Keratinocyte (primary cell): ENCODE measurements around the gene WNT7A. TPM values are rescaled to one million over a fixed set of nuclear protein-coding genes. Genes with fewer than 3 reads are reported as not detected.

Source experiments
- DNase-seq: peaks from one replicate; pipeline ENCODE4 v3.0.0-alpha.2; 2011; ENCODE audit warnings: low read depth, missing footprints, low spot score
- FAIRE-seq: peaks from 2 replicates; lab custom pipeline; 2011; peaks lifted over from hg19 to GRCh38; lab: Jason Lieb, UNC
- H2AFZ ChIP-seq: 2 replicates; pipeline ENCODE4 v1.6.0; 2012; ENCODE audit warnings: low read length, control low read depth, inconsistent platforms; ENCODE audit not compliant: control insufficient read depth
- H3K27ac ChIP-seq: 2 replicates; pipeline ENCODE4 v1.5.1; 2011; ENCODE audit warnings: low read length; ENCODE audit not compliant: control insufficient read depth, insufficient read depth
- H3K27me3 ChIP-seq: 3 replicates; pipeline ENCODE4 v1.6.0; 2011; ENCODE audit warnings: low read length; ENCODE audit not compliant: control insufficient read depth, insufficient read depth; ENCODE audit errors: extremely low read depth
- H3K36me3 ChIP-seq, 2 experiments: 2 replicates in 1 of 2; 3 replicates in 1 of 2; pipeline ENCODE4 v1.5.1; 2011; ENCODE audit warnings: low read length in 2 of 2, mild to moderate bottlenecking in 1 of 2; ENCODE audit not compliant: control insufficient read depth in 2 of 2, insufficient read depth in 2 of 2; ENCODE audit errors: extremely low read depth in 1 of 2
- H3K4me1 ChIP-seq: 3 replicates; pipeline ENCODE4 v1.5.1; 2011; ENCODE audit warnings: low read length; ENCODE audit not compliant: control insufficient read depth, insufficient read depth; ENCODE audit errors: extremely low read depth
- H3K4me2 ChIP-seq: 3 replicates; pipeline ENCODE4 v1.6.0; 2011; ENCODE audit warnings: low read depth, low read length; ENCODE audit not compliant: control insufficient read depth, insufficient read depth; ENCODE audit errors: extremely low read depth
- H3K4me3 ChIP-seq, 3 experiments: fragments of 200-600 bp in 1 of 3; sonication (generic) in 1 of 3; 2 replicates in 2 of 3; 3 replicates in 1 of 3; pipeline ENCODE4 v1.5.1; 2011 to 2016; ENCODE audit warnings: low read length in 3 of 3, mild to moderate bottlenecking in 3 of 3, control low read depth in 2 of 3, inconsistent platforms in 1 of 3, low read depth in 1 of 3, mixed read lengths in 1 of 3, mixed run types in 1 of 3, moderate library complexity in 1 of 3; ENCODE audit not compliant: control insufficient read depth in 2 of 3, insufficient read depth in 2 of 3; ENCODE audit errors: extremely low read depth in 1 of 3
- H3K79me2 ChIP-seq: 2 replicates; pipeline ENCODE4 v1.6.0; 2012; ENCODE audit warnings: low read length; ENCODE audit not compliant: control insufficient read depth, insufficient read depth
- H3K9ac ChIP-seq: 3 replicates; pipeline ENCODE4 v1.6.0; 2011; ENCODE audit warnings: low read length; ENCODE audit not compliant: control insufficient read depth, insufficient read depth; ENCODE audit errors: extremely low read depth
- H3K9me1 ChIP-seq: 3 replicates; pipeline ENCODE4 v1.6.0; 2011; ENCODE audit warnings: low read length; ENCODE audit not compliant: control insufficient read depth, insufficient read depth; ENCODE audit errors: extremely low read depth
- H3K9me3 ChIP-seq: 2 replicates; pipeline ENCODE4 v1.5.1; 2012; ENCODE audit warnings: low read depth, low read length; ENCODE audit not compliant: control insufficient read depth
- H4K20me1 ChIP-seq: 3 replicates; pipeline ENCODE4 v1.6.0; 2011; ENCODE audit warnings: low read length; ENCODE audit not compliant: control insufficient read depth, insufficient read depth; ENCODE audit errors: extremely low read depth
- EZH2 ChIP-seq: IDR thresholded peaks from one replicate; pipeline ENCODE4 v1.6.1; 2012; ENCODE audit warnings: inconsistent platforms, mild to moderate bottlenecking, low read length, moderate library complexity
- dilution Hi-C: fragments of 300-500 bp; cut with MboI; formaldehyde crosslinking; loops from one replicate; pipeline ENCODE4 v1.7.0; 2020; ENCODE audit warnings: low sequenced_read_pairs; ENCODE audit not compliant: extremely low pct_ligation_motif_present
- polyA plus RNA-seq, 5 experiments: library from polyadenylated mRNA; depleted of rRNA in 3 of 5; stranded (reverse) in 3 of 5; stranded (forward) in 1 of 5; unstranded in 1 of 5; fragments of >200 nt; gene quantifications; 1 replicate in 1 of 5; 2 replicates in 3 of 5; 3 replicates in 1 of 5; pipeline versions ENCODE4 v1.2.1 to v1.2.3, GENCODE V29; 2011 to 2012; ENCODE audit warnings: missing spikeins in 2 of 5, low read depth in 1 of 5, low replicate concordance in 1 of 5
- TF ChIP-seq, protein P1 (sequence below), 3 experiments: IDR thresholded peaks in 1 of 3; conservative IDR thresholded peaks in 1 of 3; optimal IDR thresholded peaks in 1 of 3; 2 replicates in 2 of 3; 3 replicates in 1 of 3; pipeline versions ENCODE3 to v1.5.1; 2011; ENCODE audit warnings: low read length in 3 of 3, mild to moderate bottlenecking in 3 of 3, moderate library complexity in 2 of 3, control low read depth in 1 of 3, inconsistent platforms in 1 of 3; ENCODE audit not compliant: insufficient read depth in 2 of 3; ENCODE audit errors: extremely low read depth in 1 of 3

The WNT7A gene
- polyA plus RNA-seq, 1 donor (not counting 4 experiments of a cell fraction or from before 2014, with no cell fraction given) = 20.3 TPM

DNA sequence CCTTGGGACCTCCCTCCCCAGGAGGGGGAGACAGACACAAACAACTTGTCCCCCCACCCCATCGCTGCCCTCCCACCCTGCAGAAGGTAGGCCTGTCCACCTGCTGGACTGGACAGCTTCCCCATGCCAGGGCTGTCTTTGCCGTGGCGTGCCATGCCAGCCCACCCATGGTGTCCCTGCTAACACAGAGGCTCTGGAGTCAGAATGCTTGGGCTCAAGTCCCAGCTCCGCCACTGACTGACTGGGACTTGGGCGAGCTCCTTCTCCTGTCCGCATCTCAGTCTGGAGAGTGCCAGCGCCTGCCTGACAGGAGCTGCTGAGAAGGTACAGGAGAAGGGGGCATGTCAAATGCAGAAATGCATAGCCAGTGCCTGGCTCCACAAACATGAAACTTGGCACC, 23.9 kb downstream of the WNT7A start:
- no peak overlapping the region for H3K4me2 ChIP-seq
- H3K9me3 ChIP-seq = no peaks in the 10 kb centered on the region
- H3K79me2 ChIP-seq = peaks cover 42% of the 10 kb centered on the region
- H2AFZ ChIP-seq = no peak overlapping the region
- no peaks in the 10 kb centered on the region for H3K27me3 ChIP-seq
- no peak overlapping the region for H3K9ac ChIP-seq
- no peak for TF ChIP-seq EZH2
- TF ChIP-seq, protein P1, sequence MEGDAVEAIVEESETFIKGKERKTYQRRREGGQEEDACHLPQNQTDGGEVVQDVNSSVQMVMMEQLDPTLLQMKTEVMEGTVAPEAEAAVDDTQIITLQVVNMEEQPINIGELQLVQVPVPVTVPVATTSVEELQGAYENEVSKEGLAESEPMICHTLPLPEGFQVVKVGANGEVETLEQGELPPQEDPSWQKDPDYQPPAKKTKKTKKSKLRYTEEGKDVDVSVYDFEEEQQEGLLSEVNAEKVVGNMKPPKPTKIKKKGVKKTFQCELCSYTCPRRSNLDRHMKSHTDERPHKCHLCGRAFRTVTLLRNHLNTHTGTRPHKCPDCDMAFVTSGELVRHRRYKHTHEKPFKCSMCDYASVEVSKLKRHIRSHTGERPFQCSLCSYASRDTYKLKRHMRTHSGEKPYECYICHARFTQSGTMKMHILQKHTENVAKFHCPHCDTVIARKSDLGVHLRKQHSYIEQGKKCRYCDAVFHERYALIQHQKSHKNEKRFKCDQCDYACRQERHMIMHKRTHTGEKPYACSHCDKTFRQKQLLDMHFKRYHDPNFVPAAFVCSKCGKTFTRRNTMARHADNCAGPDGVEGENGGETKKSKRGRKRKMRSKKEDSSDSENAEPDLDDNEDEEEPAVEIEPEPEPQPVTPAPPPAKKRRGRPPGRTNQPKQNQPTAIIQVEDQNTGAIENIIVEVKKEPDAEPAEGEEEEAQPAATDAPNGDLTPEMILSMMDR (optimal IDR thresholded peaks at IDR 0.05 in 1 of 3, IDR thresholded peaks at IDR 0.05 in 1 of 3, conservative IDR thresholded peaks at IDR 0.05 in 1 of 3; ENCODE audit: extremely low read depth in 1 of 3, insufficient read depth in 2 of 3, low read length in 3 of 3) = no peak
- no peaks in the 10 kb centered on the region for H4K20me1 ChIP-seq
- H3K4me1 ChIP-seq = peaks cover 78% of the 10 kb centered on the region
- no peak overlapping the region for H3K4me3 ChIP-seq
- peaks cover 17 to 59% of the 10 kb centered on the region in 2 experiments for H3K36me3 ChIP-seq
- no peak for DNase-seq
- H3K9me1 ChIP-seq = no peaks in the 10 kb centered on the region
- no peak for FAIRE-seq
- dilution Hi-C loops = no loop called here
- peak overlapping the region; percentile 10 for H3K27ac ChIP-seq

DNA sequence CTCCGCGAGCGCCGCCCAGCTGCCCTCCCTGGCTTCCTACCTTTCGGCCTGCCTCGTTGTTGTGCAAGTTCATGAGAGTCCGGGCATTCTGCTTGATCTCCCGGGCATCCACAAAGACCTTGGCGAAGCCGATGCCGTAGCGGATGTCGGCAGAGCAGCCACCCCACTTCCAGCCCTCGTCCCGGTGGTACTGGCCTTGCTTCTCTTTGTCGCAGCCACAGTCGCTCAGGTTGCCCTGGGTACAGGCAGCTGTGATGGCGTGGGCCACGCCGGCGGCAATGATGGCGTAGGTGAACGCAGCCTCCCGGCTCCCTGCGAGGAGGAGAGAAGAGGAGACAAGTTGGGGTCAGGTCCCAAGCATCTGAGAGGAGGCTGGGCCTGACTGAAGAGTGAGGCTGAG, 25.4 kb downstream of the WNT7A start:
- TF ChIP-seq, protein P1 (optimal IDR thresholded peaks at IDR 0.05 in 1 of 3, IDR thresholded peaks at IDR 0.05 in 1 of 3, conservative IDR thresholded peaks at IDR 0.05 in 1 of 3; ENCODE audit: extremely low read depth in 1 of 3, insufficient read depth in 2 of 3, low read length in 3 of 3) = no peak
- TF ChIP-seq EZH2 = no peak
- dilution Hi-C loops = no loop called here
- Histone ChIP-seq H3K4me1 (peaks cover 86% of the 10 kb centered on the region), H3K27ac (peak overlapping the region; percentile 97), H3K9ac (peak overlapping the region; percentile 36), H3K36me3 (peaks cover 17 to 52% of the 10 kb centered on the region in 2 experiments), H4K20me1 (no peaks in the 10 kb centered on the region), H2AFZ (no peak overlapping the region), H3K27me3 (no peaks in the 10 kb centered on the region), H3K4me3 (no peak overlapping the region), H3K79me2 (peaks cover 39% of the 10 kb centered on the region), H3K4me2 (no peak overlapping the region), H3K9me3 (no peaks in the 10 kb centered on the region), H3K9me1 (no peaks in the 10 kb centered on the region)
- FAIRE-seq (no peak), DNase-seq (no peak)
